Erythroblast (primary cell): ENCODE data around the gene IL3RA.

ENCODE experiments used
- GATA1 ChIP-seq: IDR thresholded peaks from 2 replicates; pipeline ENCODE4 v1.6.1; 2011; ENCODE audit warnings: low read depth, mild to moderate bottlenecking, control low read depth, low read length, moderate library complexity
- POLR2A ChIP-seq: IDR thresholded peaks from 2 replicates; pipeline ENCODE4 v1.6.1; 2011; ENCODE audit warnings: mild to moderate bottlenecking, low read length

- TF ChIP-seq POLR2A, result no peak
- no peak for TF ChIP-seq GATA1
These were observed 85.5 kb downstream of the IL3RA start for GRCh38 chrX:1422135-1422465.
